WTC11 (cell line): ENCODE data around the gene PRDM2. TPM values are rescaled to one million over a fixed set of nuclear protein-coding genes. Genes with fewer than 3 reads are reported as not detected.
A peak's percentile ranks its signal among the peaks of the same experiment; 100 is the strongest.

Experiments
- ATAC-seq: fragments of 200-7000 bp; cut with Tn5 transposase; 2 replicates; pipeline ENCODE4 v1.10.0; 2021; ENCODE audit warnings: mild to moderate bottlenecking, moderate library complexity
- CTCF ChIA-PET: fragments of 300-600 bp; sonication (Branson Sonifier 250); formaldehyde crosslinking; loops from one replicate; lab custom pipeline; 2021; ENCODE audit warnings: antibody characterized with exemption; lab: Charles Lee
- POLR2A ChIA-PET: fragments of 350-600 bp; sonication (Branson Sonifier 250); formaldehyde crosslinking; loops from one replicate; lab custom pipeline; 2021; ENCODE audit warnings: antibody characterized with exemption; lab: Charles Lee
- DNase-seq: peaks from one replicate; pipeline ENCODE4 v3.0.0; 2021; ENCODE audit warnings: low spot score
- H3K27ac Mint-ChIP-seq: 2 replicates; pipeline ENCODE4 v1.8.0; 2021; ENCODE audit warnings: mixed read lengths
- H3K27me3 Mint-ChIP-seq: 2 replicates; pipeline ENCODE4 v1.8.0; 2021; ENCODE audit warnings: low read depth, mild to moderate bottlenecking, moderate library complexity, mixed read lengths
- H3K36me3 Mint-ChIP-seq: 2 replicates; pipeline ENCODE4 v1.8.0; 2021; ENCODE audit warnings: mixed read lengths
- H3K4me1 Mint-ChIP-seq: 2 replicates; pipeline ENCODE4 v1.8.0; 2022; ENCODE audit warnings: mixed read lengths
- H3K4me3 Mint-ChIP-seq: 2 replicates; pipeline ENCODE4 v1.8.0; 2021; ENCODE audit warnings: mild to moderate bottlenecking, moderate library complexity, mixed read lengths
- H3K9me3 Mint-ChIP-seq: 2 replicates; pipeline ENCODE4 v1.8.0; 2021; ENCODE audit warnings: mixed read lengths
- ESRRA ChIP-seq: sonication (generic); formaldehyde crosslinking; IDR thresholded peaks from 2 replicates; pipeline ENCODE4 v1.8.1; 2022; ENCODE audit warnings: mild to moderate bottlenecking, missing genetic modification reagents, borderline replicate concordance
- KAT7 ChIP-seq: sonication (generic); formaldehyde crosslinking; IDR thresholded peaks from 2 replicates; pipeline ENCODE4 v1.8.1; 2023; ENCODE audit warnings: missing genetic modification reagents, mild to moderate bottlenecking, borderline replicate concordance
- MXD4 ChIP-seq: fragments of 250-450 bp; sonication (Bioruptor Pico); IDR thresholded peaks from 2 replicates; pipeline ENCODE4 v1.8.0; 2021; ENCODE audit warnings: mild to moderate bottlenecking, moderate library complexity, borderline replicate concordance
- PRRX2 ChIP-seq: fragments of 250-450 bp; sonication (Bioruptor Pico); IDR thresholded peaks from 2 replicates; pipeline ENCODE4 v1.8.0; 2021; ENCODE audit warnings: mild to moderate bottlenecking
- SOX15 ChIP-seq: fragments of 250-450 bp; sonication (Bioruptor Pico); IDR thresholded peaks from 2 replicates; pipeline ENCODE4 v1.9.0; 2021; ENCODE audit warnings: mild to moderate bottlenecking
- TCF7 ChIP-seq: sonication (generic); formaldehyde crosslinking; IDR thresholded peaks from 2 replicates; pipeline ENCODE4 v1.8.0; 2022; ENCODE audit warnings: mild to moderate bottlenecking, low read depth, missing genetic modification reagents, moderate library complexity
- TEAD1 ChIP-seq: sonication (generic); formaldehyde crosslinking; IDR thresholded peaks from 2 replicates; pipeline ENCODE4 v1.8.0; 2022; ENCODE audit warnings: mild to moderate bottlenecking, missing genetic modification reagents
- TEAD4 ChIP-seq: sonication (generic); formaldehyde crosslinking; IDR thresholded peaks from 2 replicates; pipeline ENCODE4 v1.8.0; 2022; ENCODE audit warnings: mild to moderate bottlenecking, missing genetic modification reagents
- TP53 ChIP-seq: sonication (generic); formaldehyde crosslinking; IDR thresholded peaks from 2 replicates; pipeline ENCODE4 v1.8.1; 2023; ENCODE audit warnings: mild to moderate bottlenecking, missing genetic modification reagents
- ZNF219 ChIP-seq: sonication (generic); formaldehyde crosslinking; IDR thresholded peaks from 2 replicates; pipeline ENCODE4 v1.8.0; 2023; ENCODE audit warnings: missing genetic modification reagents, mild to moderate bottlenecking, borderline replicate concordance
- ZNF263 ChIP-seq: sonication (generic); formaldehyde crosslinking; IDR thresholded peaks from 2 replicates; pipeline ENCODE4 v1.8.1; 2022; ENCODE audit warnings: low read depth, mild to moderate bottlenecking, moderate library complexity, missing genetic modification reagents
- total RNA-seq: library from RNA; stranded (reverse); gene quantifications from 3 replicates; pipeline ENCODE4 v1.2.3, GENCODE V29; 2021
- TF ChIP-seq, protein P1 (sequence below): fragments of 250-450 bp; sonication (Bioruptor Pico); IDR thresholded peaks from 2 replicates; pipeline ENCODE4 v1.9.0; 2021; ENCODE audit warnings: moderate library complexity, mild to moderate bottlenecking, inconsistent platforms, borderline replicate concordance
- TF ChIP-seq, protein P2 (sequence below): sonication (generic); formaldehyde crosslinking; IDR thresholded peaks from 2 replicates; pipeline ENCODE4 v1.8.1; 2023; ENCODE audit warnings: mild to moderate bottlenecking, missing genetic modification reagents
- TF ChIP-seq, protein P3 (sequence below): sonication (generic); formaldehyde crosslinking; IDR thresholded peaks from 2 replicates; pipeline ENCODE4 v1.8.1; 2022; ENCODE audit warnings: mild to moderate bottlenecking, moderate library complexity, missing genetic modification reagents
- TF ChIP-seq, protein P4 (sequence below): sonication (generic); formaldehyde crosslinking; IDR thresholded peaks from 2 replicates; pipeline ENCODE4 v1.8.1; 2023; ENCODE audit warnings: mild to moderate bottlenecking, missing genetic modification reagents, moderate library complexity
- TF ChIP-seq, protein P5 (sequence below): sonication (generic); formaldehyde crosslinking; IDR thresholded peaks from 2 replicates; pipeline ENCODE4 v1.8.1; 2023; ENCODE audit warnings: mild to moderate bottlenecking, missing genetic modification reagents
- TF ChIP-seq, protein P6 (sequence below): fragments of 200-600 bp; IDR thresholded peaks from 2 replicates; pipeline ENCODE4 v1.8.0; 2022; ENCODE audit warnings: antibody characterized with exemption

Gene PRDM2
- total RNA-seq, 1 experiment from 2014 or later, result 25.0 TPM

DNA sequence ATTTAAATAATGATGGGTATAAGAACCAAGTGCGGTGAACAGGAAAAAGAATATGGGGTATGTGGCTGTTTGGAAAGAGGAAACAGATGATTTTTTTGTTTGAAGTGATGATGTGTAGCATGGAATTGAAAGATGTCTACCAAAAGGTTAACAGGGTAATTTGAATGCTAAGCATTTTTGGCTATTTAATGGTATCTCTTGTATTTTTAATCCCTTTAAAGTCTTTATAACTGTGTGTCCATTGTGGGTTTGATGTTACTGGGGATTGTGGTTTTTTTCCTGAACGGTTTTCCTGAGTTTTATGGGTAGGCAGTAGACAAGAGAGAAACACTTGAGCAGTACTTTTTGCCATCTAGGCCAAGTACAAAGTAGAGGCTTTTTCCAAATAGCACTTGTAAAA, 63.2 kb downstream of the PRDM2 start:
- Mint-ChIP-seq H3K27ac (no peak overlapping the region), H3K27me3 (no peaks in the 10 kb centered on the region), H3K4me3 (no peak overlapping the region), H3K36me3 (0 out of 2 replicates have a peak, but pooled peaks cover 3% of the 10 kb centered on the region), H3K4me1 (peaks cover 65% of the 10 kb centered on the region), H3K9me3 (no peaks in the 10 kb centered on the region)
- ATAC-seq, result no peak
- DNase-seq, result no peak
- ChIA-PET CTCF (no interaction called here), POLR2A (no interaction called here)
- TF ChIP-seq, protein P1, sequence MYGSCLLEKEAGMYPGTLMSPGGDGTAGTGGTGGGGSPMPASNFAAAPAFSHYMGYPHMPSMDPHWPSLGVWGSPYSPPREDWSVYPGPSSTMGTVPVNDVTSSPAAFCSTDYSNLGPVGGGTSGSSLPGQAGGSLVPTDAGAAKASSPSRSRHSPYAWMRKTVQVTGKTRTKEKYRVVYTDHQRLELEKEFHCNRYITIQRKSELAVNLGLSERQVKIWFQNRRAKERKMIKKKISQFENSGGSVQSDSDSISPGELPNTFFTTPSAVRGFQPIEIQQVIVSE (CRISPR knock-in tag), result no peak
- TF ChIP-seq, protein P2, sequence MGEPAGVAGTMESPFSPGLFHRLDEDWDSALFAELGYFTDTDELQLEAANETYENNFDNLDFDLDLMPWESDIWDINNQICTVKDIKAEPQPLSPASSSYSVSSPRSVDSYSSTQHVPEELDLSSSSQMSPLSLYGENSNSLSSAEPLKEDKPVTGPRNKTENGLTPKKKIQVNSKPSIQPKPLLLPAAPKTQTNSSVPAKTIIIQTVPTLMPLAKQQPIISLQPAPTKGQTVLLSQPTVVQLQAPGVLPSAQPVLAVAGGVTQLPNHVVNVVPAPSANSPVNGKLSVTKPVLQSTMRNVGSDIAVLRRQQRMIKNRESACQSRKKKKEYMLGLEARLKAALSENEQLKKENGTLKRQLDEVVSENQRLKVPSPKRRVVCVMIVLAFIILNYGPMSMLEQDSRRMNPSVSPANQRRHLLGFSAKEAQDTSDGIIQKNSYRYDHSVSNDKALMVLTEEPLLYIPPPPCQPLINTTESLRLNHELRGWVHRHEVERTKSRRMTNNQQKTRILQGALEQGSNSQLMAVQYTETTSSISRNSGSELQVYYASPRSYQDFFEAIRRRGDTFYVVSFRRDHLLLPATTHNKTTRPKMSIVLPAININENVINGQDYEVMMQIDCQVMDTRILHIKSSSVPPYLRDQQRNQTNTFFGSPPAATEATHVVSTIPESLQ, result no peak
- TF ChIP-seq, protein P3, sequence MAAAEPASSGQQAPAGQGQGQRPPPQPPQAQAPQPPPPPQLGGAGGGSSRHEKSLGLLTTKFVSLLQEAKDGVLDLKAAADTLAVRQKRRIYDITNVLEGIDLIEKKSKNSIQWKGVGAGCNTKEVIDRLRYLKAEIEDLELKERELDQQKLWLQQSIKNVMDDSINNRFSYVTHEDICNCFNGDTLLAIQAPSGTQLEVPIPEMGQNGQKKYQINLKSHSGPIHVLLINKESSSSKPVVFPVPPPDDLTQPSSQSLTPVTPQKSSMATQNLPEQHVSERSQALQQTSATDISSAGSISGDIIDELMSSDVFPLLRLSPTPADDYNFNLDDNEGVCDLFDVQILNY (CRISPR knock-in tag), result no peak
- no peak for TF ChIP-seq ESRRA (CRISPR knock-in tag)
- TF ChIP-seq, protein P4, sequence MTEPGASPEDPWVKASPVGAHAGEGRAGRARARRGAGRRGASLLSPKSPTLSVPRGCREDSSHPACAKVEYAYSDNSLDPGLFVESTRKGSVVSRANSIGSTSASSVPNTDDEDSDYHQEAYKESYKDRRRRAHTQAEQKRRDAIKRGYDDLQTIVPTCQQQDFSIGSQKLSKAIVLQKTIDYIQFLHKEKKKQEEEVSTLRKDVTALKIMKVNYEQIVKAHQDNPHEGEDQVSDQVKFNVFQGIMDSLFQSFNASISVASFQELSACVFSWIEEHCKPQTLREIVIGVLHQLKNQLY (CRISPR knock-in tag), result no peak

DNA sequence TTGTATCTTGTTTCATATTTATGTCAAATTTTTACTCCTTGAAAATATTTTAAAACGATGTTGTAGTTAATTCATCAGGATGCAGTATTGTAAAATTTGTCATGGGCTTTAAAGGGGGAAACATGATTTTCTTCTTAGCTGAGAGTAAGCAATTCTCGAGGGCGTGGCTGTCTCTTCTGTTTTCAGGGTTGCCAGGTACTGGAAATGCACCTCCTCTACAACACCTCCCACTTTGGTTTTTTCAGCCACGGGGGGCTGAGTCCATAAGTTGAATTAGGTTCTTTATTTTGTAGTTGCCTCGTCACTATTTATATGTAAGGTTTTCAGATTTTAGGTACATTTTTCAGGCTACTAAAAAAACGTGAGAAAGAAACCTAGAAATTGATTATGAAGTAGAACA, 64.0 kb downstream of the PRDM2 start:
- TF ChIP-seq TEAD4 (CRISPR knock-in tag) (no peak), PRRX2 (CRISPR knock-in tag) (no peak), MXD4 (CRISPR knock-in tag) (no peak), KAT7 (no peak), TP53 (no peak), SOX15 (no peak), ZNF219 (no peak), TEAD1 (CRISPR knock-in tag) (no peak), TCF7 (CRISPR knock-in tag) (no peak), ZNF263 (CRISPR knock-in tag) (no peak)
- TF ChIP-seq, protein P5, sequence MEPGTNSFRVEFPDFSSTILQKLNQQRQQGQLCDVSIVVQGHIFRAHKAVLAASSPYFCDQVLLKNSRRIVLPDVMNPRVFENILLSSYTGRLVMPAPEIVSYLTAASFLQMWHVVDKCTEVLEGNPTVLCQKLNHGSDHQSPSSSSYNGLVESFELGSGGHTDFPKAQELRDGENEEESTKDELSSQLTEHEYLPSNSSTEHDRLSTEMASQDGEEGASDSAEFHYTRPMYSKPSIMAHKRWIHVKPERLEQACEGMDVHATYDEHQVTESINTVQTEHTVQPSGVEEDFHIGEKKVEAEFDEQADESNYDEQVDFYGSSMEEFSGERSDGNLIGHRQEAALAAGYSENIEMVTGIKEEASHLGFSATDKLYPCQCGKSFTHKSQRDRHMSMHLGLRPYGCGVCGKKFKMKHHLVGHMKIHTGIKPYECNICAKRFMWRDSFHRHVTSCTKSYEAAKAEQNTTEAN (CRISPR knock-in tag), result no peak
- TF ChIP-seq, protein P6, sequence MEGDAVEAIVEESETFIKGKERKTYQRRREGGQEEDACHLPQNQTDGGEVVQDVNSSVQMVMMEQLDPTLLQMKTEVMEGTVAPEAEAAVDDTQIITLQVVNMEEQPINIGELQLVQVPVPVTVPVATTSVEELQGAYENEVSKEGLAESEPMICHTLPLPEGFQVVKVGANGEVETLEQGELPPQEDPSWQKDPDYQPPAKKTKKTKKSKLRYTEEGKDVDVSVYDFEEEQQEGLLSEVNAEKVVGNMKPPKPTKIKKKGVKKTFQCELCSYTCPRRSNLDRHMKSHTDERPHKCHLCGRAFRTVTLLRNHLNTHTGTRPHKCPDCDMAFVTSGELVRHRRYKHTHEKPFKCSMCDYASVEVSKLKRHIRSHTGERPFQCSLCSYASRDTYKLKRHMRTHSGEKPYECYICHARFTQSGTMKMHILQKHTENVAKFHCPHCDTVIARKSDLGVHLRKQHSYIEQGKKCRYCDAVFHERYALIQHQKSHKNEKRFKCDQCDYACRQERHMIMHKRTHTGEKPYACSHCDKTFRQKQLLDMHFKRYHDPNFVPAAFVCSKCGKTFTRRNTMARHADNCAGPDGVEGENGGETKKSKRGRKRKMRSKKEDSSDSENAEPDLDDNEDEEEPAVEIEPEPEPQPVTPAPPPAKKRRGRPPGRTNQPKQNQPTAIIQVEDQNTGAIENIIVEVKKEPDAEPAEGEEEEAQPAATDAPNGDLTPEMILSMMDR, result no peak
- TF ChIP-seq, protein P4 (CRISPR knock-in tag), result no peak
- DNase-seq, result no peak
- peaks cover 64% of the 10 kb centered on the region for H3K4me1 Mint-ChIP-seq
- CTCF ChIA-PET, result interaction anchor here (0.8 to 1.2 kb wide), 3 partner anchors 9 to 38 kb away, joined by 3 read pairs; no protein-coding TSS in a partner anchor
- no peak overlapping the region for H3K27ac Mint-ChIP-seq
- no peaks in the 10 kb centered on the region for H3K9me3 Mint-ChIP-seq
- POLR2A ChIA-PET, result no interaction called here
- H3K27me3 Mint-ChIP-seq, result no peaks in the 10 kb centered on the region
- ATAC-seq, result no peak
- 0 out of 2 replicates have a peak, but pooled peaks cover 3% of the 10 kb centered on the region for H3K36me3 Mint-ChIP-seq
- H3K4me3 Mint-ChIP-seq, result peak overlapping the region; percentile 14; the same call in 1 of the 2 replicates
